Medulla oblongata (tissue), 1 donor: Measurements from ENCODE around the gene TMF1.

Experiments
- DNase-seq: peaks from one replicate; pipeline ENCODE4 v3.0.0-alpha.2; 2015; ENCODE audit errors: extremely low spot score

TMF1 gene

GRCh38 chr3:69014022-69014580 is 38.0 kb downstream of the TMF1 start:
- no peak for DNase-seq

DNA sequence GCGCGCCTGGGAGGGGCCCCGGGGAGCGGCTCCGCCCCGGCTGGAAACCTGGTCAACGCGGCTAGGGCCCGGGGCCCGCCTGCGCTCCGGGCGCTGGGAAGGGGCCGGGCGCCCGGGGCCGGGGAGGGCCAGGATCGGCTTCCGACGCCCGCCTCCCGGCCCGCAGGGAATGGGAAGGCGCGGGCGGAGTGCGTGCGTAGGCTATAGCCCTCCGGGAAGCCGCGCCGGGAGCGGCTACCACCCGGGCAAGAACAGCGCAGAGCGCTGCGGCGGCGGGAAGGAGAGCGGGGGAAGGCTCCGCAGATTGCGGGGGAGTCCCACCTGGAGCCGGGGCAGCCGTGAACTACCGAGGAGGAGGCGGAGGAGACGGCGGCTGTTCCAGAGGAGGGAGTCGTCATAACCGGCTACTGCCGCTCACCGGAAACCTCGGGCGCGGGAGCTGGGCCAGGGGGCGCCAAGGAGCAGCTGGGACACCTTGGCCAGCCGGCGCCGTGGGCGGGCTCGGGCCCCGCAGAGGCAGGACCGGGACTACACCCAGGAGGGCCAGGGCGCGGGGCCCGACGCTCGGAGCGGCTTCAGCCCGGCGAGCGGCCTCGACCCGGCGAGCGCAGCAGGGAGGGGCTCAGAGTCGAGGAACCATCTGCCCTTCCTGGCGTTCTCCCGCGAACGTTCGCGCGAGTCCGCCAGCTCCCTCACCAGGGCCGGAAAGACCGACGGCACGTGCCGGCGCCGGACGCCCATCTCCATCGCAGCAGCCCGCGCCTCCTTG is 38.7 kb downstream of the TMF1 start, which contains the start of gene EOGT:
TSS of gene EOGT (minus strand) at position 432 of the 769 bp plus-strand sequence. CDS start 3,838 bp downstream, outside the sequence.
- peak; percentile 84 for DNase-seq

DNA sequence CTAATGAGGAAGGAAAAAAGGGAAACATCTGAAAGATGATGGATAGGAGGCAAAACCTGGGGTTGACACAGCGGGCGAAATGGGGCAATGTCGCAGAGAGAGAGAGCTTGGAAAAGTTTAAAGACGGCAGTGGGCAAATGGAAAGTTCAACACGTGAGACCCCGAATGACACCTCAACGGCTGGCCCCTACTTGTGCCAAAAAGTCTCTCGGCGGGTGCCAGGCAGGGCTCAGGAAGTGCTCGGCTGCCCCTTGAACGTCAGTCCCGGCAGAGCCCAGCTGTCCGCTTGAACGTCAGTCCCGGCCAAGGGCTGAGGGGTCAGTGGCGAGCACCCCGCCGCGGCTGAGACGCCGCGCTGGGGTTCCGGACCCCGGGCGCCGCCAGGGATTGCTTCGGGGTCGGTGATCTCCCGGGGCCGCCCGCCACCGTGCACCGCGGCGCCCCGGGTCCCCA is 39.3 kb downstream of the TMF1 start:
- DNase-seq = peak; percentile 38

DNA sequence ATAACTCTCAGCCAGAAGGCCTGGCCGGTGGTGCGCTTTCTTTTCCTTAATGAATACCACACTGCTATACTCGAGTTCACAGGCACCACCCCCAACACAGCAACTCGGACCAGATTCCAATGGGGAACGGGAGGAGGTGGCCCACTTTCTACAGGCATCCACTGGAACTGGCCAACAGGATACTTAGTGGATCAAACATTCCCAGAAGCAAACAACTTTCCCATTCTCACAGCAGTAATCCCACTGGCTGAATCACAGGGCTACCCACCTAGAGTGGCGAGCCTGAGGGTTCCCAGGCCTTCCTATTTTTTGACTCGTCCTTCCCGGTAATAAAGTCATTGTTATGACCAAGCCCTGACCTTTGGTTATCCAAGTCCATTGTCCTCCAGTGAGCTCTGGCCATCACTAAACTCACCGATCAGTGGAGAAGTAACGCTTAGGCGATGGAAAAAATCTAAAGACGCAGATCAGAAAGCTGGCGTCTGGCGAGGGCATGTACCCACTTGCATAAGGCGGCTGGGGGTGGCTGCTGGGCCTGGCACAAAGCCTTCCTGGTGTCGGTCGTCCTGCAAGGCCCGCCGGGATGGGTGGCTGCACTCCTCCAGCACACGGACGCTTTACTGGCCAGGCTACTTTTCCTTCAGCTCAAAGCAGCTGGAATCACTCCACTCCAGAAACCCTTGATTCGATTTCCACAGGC is 39.9 kb downstream of the TMF1 start:
- DNase-seq = no peak

- DNase-seq = no peak
Observed at GRCh38 chr3:69011096-69011730, 40.9 kb downstream of the TMF1 start.

GRCh38 chr3:69009559-69010410 is 42.3 kb downstream of the TMF1 start:
- peak; percentile 15 for DNase-seq

- DNase-seq = no peak
Observed at GRCh38 chr3:69008980-69009379, 43.2 kb downstream of the TMF1 start.

- DNase-seq = no peak
Observed at GRCh38 chr3:69005791-69006482, 46.2 kb downstream of the TMF1 start.

DNA sequence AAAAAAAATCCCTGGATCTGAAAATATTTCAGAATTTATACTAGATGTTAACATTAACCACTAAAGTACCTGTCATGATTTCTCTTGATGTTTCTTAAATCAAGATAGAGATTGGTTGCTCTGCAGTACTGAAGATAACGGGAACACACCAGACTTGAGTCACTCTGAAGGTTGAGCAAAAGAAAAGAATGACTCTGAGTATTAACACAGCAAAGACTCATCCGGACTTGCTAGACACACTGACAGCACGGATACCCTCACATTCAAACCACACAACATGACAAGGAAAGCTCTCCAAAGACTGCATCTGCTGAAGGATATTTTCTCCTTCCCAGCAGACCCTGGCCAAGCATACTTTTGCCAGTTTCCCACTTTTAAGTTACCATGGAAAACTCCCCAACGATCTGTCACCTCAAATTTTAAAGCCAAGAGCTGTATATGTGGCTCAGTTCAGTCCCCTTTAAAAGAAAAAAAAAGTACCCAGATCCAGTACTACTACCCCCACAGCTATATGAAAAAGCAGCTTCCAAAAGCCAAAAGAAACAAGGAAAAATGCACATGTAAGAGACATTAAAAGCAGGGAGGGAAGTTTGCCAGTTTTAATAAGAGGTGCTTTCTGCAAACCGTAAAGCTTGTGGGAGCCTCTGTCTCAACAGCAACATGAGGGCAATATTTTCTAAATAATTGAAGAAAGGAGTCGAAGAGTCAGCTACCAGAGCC is 46.9 kb downstream of the TMF1 start:
- DNase-seq = no peak

GRCh38 chr3:69004138-69004537 is 48.0 kb downstream of the TMF1 start:
- DNase-seq = no peak

- DNase-seq = no peak
Observed at GRCh38 chr3:68999605-69000004, 52.5 kb downstream of the TMF1 start.

- no peak for DNase-seq
Observed at GRCh38 chr3:68999158-68999557, 53.0 kb downstream of the TMF1 start.

- DNase-seq = no peak
Observed at GRCh38 chr3:68997887-68998286, 54.2 kb downstream of the TMF1 start.

GRCh38 chr3:68996356-68996995 is 55.7 kb downstream of the TMF1 start:
- DNase-seq = no peak

DNA sequence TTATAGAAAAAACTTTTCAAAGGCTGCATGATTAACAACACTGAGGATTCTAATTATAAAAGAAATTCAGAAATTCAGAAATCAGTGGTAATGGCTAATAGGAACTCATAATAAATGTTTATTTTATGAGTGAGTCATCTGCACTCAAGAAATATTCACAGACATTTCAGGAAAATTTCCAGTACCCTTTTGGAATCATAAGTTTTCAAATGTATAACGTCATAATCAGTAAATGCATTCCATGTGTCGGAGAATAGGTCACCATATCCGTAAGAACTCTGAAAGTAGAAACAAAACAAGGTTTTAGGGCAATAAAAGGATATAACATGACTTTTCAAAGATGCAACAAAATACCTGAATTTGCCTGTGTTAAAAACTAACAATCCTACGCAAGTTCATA is 63.4 kb downstream of the TMF1 start:
- DNase-seq = no peak

GRCh38 chr3:68987322-68987721 is 64.8 kb downstream of the TMF1 start:
- no peak for DNase-seq

DNA sequence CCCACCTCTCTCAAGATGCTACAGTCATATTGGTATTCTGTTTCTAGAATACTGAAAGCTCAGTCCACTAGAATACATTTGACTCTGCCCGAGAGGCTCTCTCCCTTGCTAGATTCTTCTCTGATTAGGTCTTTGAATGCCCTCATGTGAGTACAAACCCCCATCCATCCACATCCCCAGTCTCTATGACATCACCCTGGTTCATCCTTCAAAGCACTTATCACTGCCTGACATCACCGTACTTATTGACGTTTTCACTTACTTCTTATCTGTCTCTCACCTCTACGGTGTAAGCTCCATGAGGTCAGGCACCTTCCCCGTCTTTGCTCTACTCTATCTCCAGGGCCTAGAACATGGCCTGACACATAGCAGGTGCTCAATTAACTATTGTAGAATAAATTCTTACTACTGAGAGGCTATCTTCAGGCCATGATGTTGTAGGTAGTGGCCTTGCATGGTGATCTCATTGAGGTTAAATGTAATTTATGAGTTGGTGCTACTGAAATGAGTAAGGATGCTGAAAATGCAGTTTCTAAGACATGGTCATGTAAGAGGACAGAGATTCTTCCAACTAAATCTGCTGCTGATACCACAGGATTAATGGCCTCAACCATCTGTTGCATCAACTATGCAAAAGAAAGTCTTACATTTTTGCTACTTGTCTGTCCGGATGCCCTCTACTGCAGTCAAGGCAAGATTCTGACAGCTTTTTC is 65.5 kb downstream of the TMF1 start:
- DNase-seq = no peak

GRCh38 chr3:68985146-68985790 is 66.9 kb downstream of the TMF1 start:
- no peak for DNase-seq
